AG04449 (cell line): ENCODE results near the gene NAA30.

Source experiments
- CTCF ChIA-PET: fragments of 350-600 bp; formaldehyde crosslinking; extraction: SDS; loops from one replicate; lab custom pipeline; 2021; ENCODE audit warnings: antibody characterized with exemption; lab: Yijun Ruan, JAX
- POLR2A ChIA-PET: fragments of 400-600, 350-600 bp; formaldehyde crosslinking; extraction: SDS; loops from one replicate; lab custom pipeline; 2020; ENCODE audit warnings: antibody characterized with exemption, inconsistent platforms; lab: Yijun Ruan, JAX
- DNase-seq: peaks from one replicate; pipeline ENCODE4 v3.0.0-alpha.2; 2010; ENCODE audit warnings: low read depth, low spot score
- H3K4me3 ChIP-seq: 2 replicates; pipeline ENCODE4 v1.5.1; 2011; ENCODE audit warnings: low read depth, mild to moderate bottlenecking, control low read depth, low read length
- CTCF ChIP-seq: IDR thresholded peaks from one replicate; pipeline ENCODE4 v1.5.1; 2011; ENCODE audit warnings: mild to moderate bottlenecking, moderate library complexity, low read length, control low read depth, inconsistent platforms; ENCODE audit not compliant: insufficient read depth; ENCODE audit errors: missing control alignments

The NAA30 gene

GRCh38 chr14:57380935-57381334, 9.5 kb upstream of the NAA30 start:
- no peak for TF ChIP-seq CTCF
- ChIA-PET POLR2A (no interaction called here), CTCF (interaction anchor here (1.0 to 1.1 kb wide), 2 partner anchors 10 to 890 kb away, joined by 3 read pairs; no protein-coding TSS in a partner anchor)
- H3K4me3 ChIP-seq, result no peak overlapping the region
- DNase-seq, result no peak

GRCh38 chr14:57382283-57382682, 8.1 kb upstream of the NAA30 start:
- no peak for TF ChIP-seq CTCF
- no peak overlapping the region for H3K4me3 ChIP-seq
- ChIA-PET POLR2A (no interaction called here), CTCF (interaction anchor here (1.1 to 1.6 kb wide), 2 partner anchors 26 to 891 kb away, joined by 3 to 4 read pairs; no protein-coding TSS in a partner anchor)
- peak; percentile 50 for DNase-seq

- no peak overlapping the region for H3K4me3 ChIP-seq
- TF ChIP-seq CTCF, result no peak
- no peak for DNase-seq
- POLR2A ChIA-PET, result no interaction called here
- CTCF ChIA-PET, result interaction anchor here (1.6 kb wide), 1 partner anchor 25 kb away, joined by 4 read pairs; no protein-coding TSS in a partner anchor
These were observed 7.2 kb upstream of the NAA30 start for GRCh38 chr14:57383125-57383745.

GRCh38 chr14:57388067-57388466, 2.3 kb upstream of the NAA30 start:
- ChIA-PET CTCF (no interaction called here), POLR2A (no interaction called here)
- no peak for DNase-seq
- TF ChIP-seq CTCF, result no peak
- no peak overlapping the region for H3K4me3 ChIP-seq

GRCh38 chr14:57389646-57390036, 745 bp upstream of the NAA30 start:
- CTCF ChIA-PET, result interaction anchor here (0.9 to 1.2 kb wide), 2 partner anchors 11 to 95 kb away, joined by 3 to 6 read pairs; no protein-coding TSS in a partner anchor
- DNase-seq, result no peak
- H3K4me3 ChIP-seq, result peak overlapping the region; percentile 75
- POLR2A ChIA-PET, result interaction anchor here (2.1 kb wide), 1 partner anchor 120 kb away, joined by 7 read pairs; the partner anchor contains the start of genes AP5M1 and EXOC5
- TF ChIP-seq CTCF, result no peak

GRCh38 chr14:57390806-57391516, 575 bp downstream of the NAA30 start:
- no peak for TF ChIP-seq CTCF
- no peak for DNase-seq
- ChIA-PET CTCF (interaction anchor here (1.3 to 1.9 kb wide), 2 partner anchors 9 kb away, joined by 3 to 7 read pairs; no protein-coding TSS in a partner anchor), POLR2A (interaction anchor here (0.5 to 2.1 kb wide), 3 partner anchors 11 to 1127 kb away, joined by 3 to 7 read pairs (median 3); partner anchors contain the start of genes AP5M1 and EXOC5)
- H3K4me3 ChIP-seq, result peak overlapping the region; percentile 75
